Lower leg skin (tissue), 4 donors: Measurements from ENCODE around the gene TP53AIP1. TPM values are rescaled to one million over a fixed set of nuclear protein-coding genes. Genes with fewer than 3 reads are reported as not detected.

Experiments
- DNase-seq, 2 donors: peaks; one replicate each; pipeline ENCODE4 v3.0.0-alpha.2; 2019; ENCODE audit warnings: low spot score in 2 of 2
- H3K4me3 ChIP-seq: fragments of 200-600 bp; sonication (generic); 2 replicates; pipeline ENCODE4 v1.5.1; 2017; ENCODE audit warnings: mild to moderate bottlenecking, low read depth; ENCODE audit not compliant: poor library complexity, severe bottlenecking
- POLR2A ChIP-seq, 2 donors: fragments of 450-650 bp; IDR thresholded peaks; one replicate each; pipeline ENCODE4 v1.6.1; 2016 to 2017; ENCODE audit warnings: antibody characterized with exemption in 2 of 2, mild to moderate bottlenecking in 1 of 2, moderate library complexity in 1 of 2
- WGBS, 2 donors: methylation state at CpG; one replicate each; pipeline ENCODE4 v1.1.5; 2018; 5-methylcytosine and 5-hydroxymethylcytosine counted together
- intact Hi-C: fragments of 100-400 bp; cut with DNase I; formaldehyde crosslinking; loops from one replicate; pipeline ENCODE4 v1.15.0; 2023; ENCODE audit warnings: low total_unique reads
- total RNA-seq, 4 donors: library from RNA; depleted of rRNA; stranded (reverse); fragments of >200 nt; gene quantifications; one replicate each; pipeline ENCODE4 v1.1.0, GENCODE V29; 2016
- TF ChIP-seq, protein P1 (sequence below), 3 donors: fragments of 450-650 bp; IDR thresholded peaks; one replicate each; pipeline ENCODE4 v1.5.1; 2016; ENCODE audit warnings: antibody characterized with exemption in 3 of 3, mild to moderate bottlenecking in 3 of 3, moderate library complexity in 2 of 3

The TP53AIP1 gene
- total RNA-seq, 4 donors from 2014 or later = 9.2 to 17.3 (median 16.2) TPM

DNA sequence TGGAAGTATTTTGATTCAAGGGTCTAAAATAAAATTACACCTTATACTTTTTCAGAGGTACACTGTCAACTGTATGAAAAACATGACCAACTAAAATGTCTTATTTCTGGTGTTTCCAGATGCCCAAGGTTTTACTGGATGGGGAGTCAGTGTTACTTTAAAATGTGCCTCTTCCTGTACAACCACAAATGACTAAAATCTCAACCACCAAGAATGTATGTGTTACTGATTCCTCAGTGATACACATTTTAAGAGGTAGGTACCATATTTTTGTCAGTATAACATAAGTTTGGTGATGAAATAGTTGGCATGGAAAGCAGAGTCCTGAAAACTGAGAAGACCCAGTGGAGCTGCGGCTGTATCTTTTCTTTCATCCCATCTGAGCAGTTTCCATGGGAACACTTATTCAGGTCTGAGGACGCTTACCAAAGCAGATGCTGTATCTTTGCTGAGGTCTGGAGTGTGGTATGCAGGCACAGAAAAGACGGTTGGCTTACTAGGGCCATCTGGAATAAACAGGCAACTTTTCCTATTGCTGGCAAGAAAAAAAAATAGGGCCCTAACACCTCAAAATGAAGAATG, 21.2 kb upstream of the TP53AIP1 start:
- H3K4me3 ChIP-seq = no peak overlapping the region
- WGBS, 2 donors = 79 to 80% methylated on average over 3 of the region's 3 CpGs
- no peak for DNase-seq
- intact Hi-C loops = no loop called here
- TF ChIP-seq POLR2A (IDR thresholded peaks at IDR 0.05) = no peak
- TF ChIP-seq, protein P1, sequence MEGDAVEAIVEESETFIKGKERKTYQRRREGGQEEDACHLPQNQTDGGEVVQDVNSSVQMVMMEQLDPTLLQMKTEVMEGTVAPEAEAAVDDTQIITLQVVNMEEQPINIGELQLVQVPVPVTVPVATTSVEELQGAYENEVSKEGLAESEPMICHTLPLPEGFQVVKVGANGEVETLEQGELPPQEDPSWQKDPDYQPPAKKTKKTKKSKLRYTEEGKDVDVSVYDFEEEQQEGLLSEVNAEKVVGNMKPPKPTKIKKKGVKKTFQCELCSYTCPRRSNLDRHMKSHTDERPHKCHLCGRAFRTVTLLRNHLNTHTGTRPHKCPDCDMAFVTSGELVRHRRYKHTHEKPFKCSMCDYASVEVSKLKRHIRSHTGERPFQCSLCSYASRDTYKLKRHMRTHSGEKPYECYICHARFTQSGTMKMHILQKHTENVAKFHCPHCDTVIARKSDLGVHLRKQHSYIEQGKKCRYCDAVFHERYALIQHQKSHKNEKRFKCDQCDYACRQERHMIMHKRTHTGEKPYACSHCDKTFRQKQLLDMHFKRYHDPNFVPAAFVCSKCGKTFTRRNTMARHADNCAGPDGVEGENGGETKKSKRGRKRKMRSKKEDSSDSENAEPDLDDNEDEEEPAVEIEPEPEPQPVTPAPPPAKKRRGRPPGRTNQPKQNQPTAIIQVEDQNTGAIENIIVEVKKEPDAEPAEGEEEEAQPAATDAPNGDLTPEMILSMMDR (IDR thresholded peaks at IDR 0.05) = no peak

DNA sequence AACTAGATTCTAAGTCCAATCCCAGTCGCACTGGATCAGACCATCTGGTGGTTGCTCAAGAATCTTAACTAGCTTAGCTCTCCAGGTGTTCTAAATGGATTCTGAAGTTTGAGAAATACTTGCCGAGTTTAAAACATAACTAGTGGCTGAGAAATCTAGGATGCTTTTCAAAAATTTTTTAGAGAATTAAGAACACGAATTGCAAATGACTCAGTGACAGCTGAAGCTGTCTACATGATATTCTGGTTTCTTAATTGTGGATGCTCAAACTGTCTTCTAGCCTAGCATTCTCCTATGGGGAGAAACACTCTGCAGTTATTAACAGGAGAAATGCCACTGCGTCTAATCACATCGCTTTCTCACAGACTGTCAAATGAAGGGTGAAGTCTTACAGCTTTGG, 20.2 kb upstream of the TP53AIP1 start:
- WGBS, 2 donors = 89 to 94% methylated on average over 5 of the region's 5 CpGs
- intact Hi-C loops = no loop called here
- DNase-seq = no peak
- H3K4me3 ChIP-seq = no peak overlapping the region
- TF ChIP-seq, protein P1 (IDR thresholded peaks at IDR 0.05) = no peak
- TF ChIP-seq POLR2A (IDR thresholded peaks at IDR 0.05) = no peak

DNA sequence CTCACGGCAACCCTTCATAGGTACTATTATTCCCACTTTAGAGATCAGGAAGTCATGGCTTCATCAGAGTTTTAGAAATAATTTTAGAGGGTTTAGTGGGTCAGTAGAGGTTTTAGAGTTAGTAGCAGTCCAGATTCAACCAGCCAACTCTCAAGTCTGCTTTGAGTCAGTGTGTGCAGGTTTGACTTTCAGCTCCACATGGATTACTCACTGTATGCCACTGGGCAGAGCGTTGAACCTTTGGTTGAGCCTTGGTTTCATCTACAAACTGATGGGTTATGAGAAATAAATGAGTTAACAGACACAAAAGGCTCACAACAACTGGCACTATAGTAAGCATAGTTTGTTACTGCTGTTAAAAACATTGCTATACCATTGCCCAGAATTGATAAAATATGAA, 19.0 kb upstream of the TP53AIP1 start:
- TF ChIP-seq, protein P1 (IDR thresholded peaks at IDR 0.05) = no peak
- no peak for TF ChIP-seq POLR2A (IDR thresholded peaks at IDR 0.05)
- DNase-seq = no peak
- intact Hi-C loops = no loop called here
- H3K4me3 ChIP-seq = no peak overlapping the region
- WGBS, 2 donors = 90 to 91% methylated on average over 2 of the region's 2 CpGs

DNA sequence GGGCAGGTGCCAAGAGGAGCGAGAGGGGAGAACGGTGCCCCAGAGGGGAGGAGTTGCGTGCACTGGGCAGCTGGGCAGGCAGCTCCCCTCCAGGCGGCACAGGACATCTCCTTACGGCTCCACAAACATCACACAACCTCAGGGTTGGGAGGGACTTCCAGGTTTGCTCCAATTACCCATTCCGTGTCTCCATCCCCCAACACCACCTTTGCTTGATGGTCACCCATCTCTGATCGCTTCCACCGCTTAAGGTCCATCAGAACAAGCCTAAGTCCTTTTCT, 14.5 kb upstream of the TP53AIP1 start:
- no peak overlapping the region for H3K4me3 ChIP-seq
- TF ChIP-seq, protein P1 (IDR thresholded peaks at IDR 0.05) = no peak
- TF ChIP-seq POLR2A (IDR thresholded peaks at IDR 0.05) = no peak
- intact Hi-C loops = loop anchor here (5.0 kb wide), 2 partner anchors 75 to 785 kb away; no protein-coding TSS in a partner anchor
- 65 to 71% methylated on average over 8 of the region's 8 CpGs for WGBS, 2 donors
- DNase-seq = no peak

DNA sequence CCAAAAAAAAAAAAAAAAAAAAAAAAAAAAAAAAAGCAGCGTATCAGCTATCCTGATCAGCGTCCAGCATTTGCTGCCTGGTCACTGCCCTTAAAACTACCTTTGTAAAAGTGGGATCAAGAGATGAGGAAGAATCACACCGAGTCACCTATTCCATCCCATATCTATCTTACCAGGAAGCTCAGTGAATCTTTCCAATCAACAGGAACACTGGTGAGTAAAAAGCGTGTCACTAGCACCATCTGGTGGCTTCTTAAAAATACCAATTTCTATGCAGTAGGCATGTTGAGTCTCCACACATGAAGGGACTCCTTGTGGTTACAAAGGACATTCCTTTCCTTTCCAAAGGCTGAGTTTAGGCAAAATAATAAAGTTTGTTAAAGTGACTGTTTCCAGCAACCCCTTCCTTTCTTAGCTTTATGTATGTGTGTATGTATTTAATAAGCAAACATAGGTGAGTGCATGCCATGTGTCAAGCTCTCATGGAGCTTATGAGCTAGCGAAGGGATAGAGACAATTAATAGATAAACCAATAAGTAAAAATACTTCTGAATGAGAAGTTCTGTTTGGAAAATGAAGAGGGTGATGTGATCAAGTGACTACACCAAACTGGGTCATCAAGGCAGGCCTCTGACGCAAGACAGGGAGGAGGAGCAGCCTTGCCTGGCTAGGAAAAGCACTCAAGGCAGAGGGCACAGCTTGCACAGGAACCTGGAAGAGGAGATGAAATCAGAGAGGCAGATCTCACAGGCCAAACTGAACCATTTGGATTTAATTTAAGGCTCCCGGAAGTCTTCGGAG, 13.9 kb upstream of the TP53AIP1 start:
- H3K4me3 ChIP-seq = no peak overlapping the region
- intact Hi-C loops = loop anchor here (5.0 kb wide), 2 partner anchors 74 to 784 kb away; no protein-coding TSS in a partner anchor
- no peak for DNase-seq
- TF ChIP-seq POLR2A (IDR thresholded peaks at IDR 0.05) = no peak
- TF ChIP-seq, protein P1 (IDR thresholded peaks at IDR 0.05) = peak in 1 of 3 donors; percentile 45
- WGBS, 2 donors = 35 to 37% methylated on average over 8 of the region's 8 CpGs
